NOMO-1 (cell line): ENCODE measurements around the gene SMC4.

Source experiments
- DNase-seq, 2 experiments: peaks; one replicate each; lab custom pipeline; 2025; ENCODE audit not compliant: unreplicated experiment in 2 of 2; lab: John Stamatoyannopoulos, UW

Gene SMC4

GRCh38 chr3:160394009-160394392 is 5.4 kb upstream of the SMC4 start:
- no peak for DNase-seq

DNA sequence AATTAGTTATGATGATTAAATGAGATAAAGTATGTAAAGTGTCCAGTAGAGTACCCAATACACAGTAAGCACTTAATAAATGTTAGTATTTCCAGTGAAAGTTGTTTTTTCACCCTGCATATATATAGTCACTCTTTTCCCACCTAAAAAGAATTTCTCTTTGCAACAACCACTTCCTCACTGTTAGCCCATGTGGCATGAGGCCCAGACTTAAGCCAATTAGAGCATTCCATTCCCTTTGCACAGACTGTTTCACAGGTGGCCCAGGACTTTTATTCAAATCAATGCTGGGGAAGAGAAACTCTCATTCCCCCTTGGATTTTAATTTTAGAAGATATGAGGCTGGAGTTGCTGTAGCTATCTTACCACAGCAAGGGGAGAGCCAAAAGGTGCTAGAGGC is 4.2 kb upstream of the SMC4 start:
- no peak for DNase-seq

DNA sequence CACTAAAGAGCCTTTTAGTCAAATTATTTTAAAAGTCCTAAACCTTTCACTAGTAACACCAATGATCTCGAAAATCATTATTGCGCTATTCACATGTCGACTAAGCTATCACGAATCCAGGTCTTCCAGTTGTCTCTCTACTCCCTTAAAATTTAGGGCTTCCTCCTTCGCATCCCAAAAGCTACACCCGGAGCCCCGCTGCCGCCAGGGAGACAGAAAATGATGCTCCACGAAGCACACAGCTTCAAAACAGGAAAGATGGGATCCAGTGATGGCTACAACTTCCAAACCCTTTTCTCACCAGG is 678 bp upstream of the SMC4 start:
- DNase-seq: no peak

GRCh38 chr3:160400030-160400701 is 716 bp downstream of the SMC4 start:
- peak in 1 of 2 experiments; percentile 61 for DNase-seq

- no peak for DNase-seq
These were observed 1.3 kb downstream of the SMC4 start for GRCh38 chr3:160400702-160401150.

- peak; percentile 19 to 62 for DNase-seq
These were observed 2.0 kb downstream of the SMC4 start for GRCh38 chr3:160401291-160402095.

GRCh38 chr3:160402221-160403027 is 3.0 kb downstream of the SMC4 start:
- DNase-seq: no peak

GRCh38 chr3:160403028-160403545 is 3.6 kb downstream of the SMC4 start:
- peak in 1 of 2 experiments; percentile 42 for DNase-seq

- no peak for DNase-seq
These were observed 4.5 kb downstream of the SMC4 start for GRCh38 chr3:160403796-160404470.

- no peak for DNase-seq
These were observed 10.6 kb downstream of the SMC4 start for GRCh38 chr3:160409812-160410610.

GRCh38 chr3:160412477-160412876 is 13.0 kb downstream of the SMC4 start:
- no peak for DNase-seq

DNA sequence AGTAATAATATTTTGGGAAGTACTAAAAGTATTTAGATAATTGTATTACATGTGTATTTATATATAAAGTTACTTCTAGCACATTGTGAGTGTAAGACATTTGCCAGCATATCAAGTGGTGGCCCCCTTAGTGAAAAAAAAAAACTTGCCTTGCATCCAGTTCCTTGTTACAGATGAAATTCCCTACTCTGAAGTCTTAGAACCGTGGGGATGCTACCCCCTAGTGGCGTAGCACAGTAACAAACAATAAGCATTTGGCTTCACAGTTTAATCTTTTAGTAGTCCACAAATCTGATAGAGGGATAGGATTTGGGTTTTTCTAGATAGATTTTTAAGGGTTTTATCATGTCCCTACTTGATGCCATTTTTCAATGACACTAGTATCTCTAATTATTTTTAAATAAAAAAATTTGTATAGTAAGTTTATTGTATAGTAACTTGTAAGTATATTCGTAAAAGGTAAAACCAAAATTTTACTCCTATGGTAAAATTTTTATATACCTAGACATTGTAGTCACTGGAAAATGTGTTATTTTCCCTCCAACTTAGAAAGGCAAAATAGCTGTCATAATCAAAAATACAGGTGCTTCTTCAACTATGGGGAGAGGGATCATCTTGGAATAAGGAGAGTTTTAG is 14.3 kb downstream of the SMC4 start:
- DNase-seq: peak; percentile 62 to 89

- DNase-seq: no peak
These were observed 17.9 kb downstream of the SMC4 start for GRCh38 chr3:160417311-160417710.

DNA sequence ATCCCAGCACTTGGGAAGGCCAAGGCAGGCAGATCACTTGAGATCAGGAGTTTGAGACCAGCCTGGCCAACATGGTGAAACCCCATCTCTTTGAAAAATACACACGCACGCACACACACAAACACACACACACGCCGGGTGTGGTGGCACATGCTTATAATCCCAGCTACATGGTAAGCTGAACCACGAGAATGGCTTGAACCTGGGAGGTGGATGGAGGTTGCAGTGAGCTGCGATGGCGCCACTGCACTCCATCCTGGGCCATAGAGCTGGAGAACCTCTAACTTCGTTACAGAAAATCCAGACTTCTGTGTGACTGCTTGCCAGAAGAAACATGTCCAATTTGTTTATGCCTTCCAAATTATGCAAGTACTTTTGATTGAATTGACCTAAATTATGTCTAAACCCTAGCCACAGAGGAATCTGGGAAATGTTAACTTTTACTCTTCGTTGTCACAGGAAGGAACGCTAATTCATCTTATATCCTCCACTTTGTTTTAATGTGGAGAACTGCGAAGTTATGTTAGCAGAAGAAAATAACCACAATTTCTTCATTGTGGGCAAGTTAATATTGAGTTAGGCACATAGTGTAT is 28.5 kb downstream of the SMC4 start:
- no peak for DNase-seq

- no peak for DNase-seq
These were observed 34.6 kb downstream of the SMC4 start for GRCh38 chr3:160434071-160434470.

GRCh38 chr3:160435095-160435494 is 35.6 kb downstream of the SMC4 start:
- DNase-seq: no peak

DNA sequence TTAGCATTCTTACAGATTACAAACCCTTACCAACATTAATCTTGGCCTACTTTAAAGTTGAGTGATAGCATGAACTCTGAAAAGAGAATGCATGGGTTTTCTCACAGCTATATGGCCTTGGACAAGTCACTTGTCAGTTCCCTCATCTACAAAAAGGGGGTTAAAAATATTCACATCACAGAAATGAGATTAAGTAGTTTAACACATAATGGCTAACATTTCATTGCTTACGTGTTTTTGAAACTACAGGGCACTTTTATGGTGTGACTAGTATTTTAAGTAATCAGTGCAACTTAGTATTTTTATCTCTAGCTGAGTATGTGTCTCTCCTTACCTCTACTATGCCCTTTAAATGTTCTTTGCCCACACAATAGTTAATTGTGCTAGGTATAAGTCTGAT is 36.3 kb downstream of the SMC4 start:
- DNase-seq: no peak

GRCh38 chr3:160437083-160437455 is 37.6 kb downstream of the SMC4 start:
- DNase-seq: no peak

GRCh38 chr3:160440687-160441086 is 41.2 kb downstream of the SMC4 start:
- DNase-seq: no peak
